ENCODE results near the gene TLX1.

Gene TLX1

DNA sequence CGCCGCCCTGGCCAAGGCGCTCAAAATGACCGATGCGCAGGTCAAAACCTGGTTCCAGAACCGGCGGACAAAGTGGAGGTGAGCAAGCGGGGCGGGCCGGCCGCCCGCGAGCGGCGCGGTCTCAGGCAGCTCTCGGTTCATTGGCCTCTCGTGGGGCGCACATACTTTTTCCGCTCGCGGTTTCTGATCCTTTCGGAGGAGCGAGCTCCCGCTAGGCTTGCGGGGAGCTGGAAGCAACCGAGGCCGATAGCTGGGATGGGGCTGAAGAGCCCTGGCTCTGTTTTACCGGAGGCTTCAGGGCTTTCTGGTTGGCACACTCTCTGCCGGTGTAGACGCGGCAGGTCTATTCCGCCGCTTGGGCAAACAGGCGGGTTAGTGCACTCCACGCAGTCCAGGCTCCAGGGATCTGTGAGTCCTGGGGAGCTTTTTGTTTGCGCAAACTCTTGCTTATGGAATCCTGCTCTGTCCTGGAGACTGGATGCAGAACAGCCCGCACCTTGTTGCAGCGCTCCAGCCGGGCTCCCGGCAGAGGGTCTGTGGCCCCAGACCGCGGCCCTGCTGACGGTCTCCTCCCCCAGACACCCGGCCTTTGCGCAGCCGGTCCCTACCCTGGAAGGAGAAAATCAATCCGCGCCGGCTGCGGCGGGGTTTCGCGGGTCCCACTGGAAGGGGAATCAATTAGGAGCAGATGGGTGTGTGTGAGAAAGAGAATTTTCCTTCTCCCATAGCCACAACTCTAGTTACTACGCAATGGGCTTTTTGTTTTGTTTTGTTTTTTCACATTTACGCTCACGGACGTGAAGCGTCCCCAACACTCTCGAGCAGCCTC lies 3.4 kb downstream of the TLX1 start:
- DNase-seq (ENCODE audit: low spot score): no peak

DNA sequence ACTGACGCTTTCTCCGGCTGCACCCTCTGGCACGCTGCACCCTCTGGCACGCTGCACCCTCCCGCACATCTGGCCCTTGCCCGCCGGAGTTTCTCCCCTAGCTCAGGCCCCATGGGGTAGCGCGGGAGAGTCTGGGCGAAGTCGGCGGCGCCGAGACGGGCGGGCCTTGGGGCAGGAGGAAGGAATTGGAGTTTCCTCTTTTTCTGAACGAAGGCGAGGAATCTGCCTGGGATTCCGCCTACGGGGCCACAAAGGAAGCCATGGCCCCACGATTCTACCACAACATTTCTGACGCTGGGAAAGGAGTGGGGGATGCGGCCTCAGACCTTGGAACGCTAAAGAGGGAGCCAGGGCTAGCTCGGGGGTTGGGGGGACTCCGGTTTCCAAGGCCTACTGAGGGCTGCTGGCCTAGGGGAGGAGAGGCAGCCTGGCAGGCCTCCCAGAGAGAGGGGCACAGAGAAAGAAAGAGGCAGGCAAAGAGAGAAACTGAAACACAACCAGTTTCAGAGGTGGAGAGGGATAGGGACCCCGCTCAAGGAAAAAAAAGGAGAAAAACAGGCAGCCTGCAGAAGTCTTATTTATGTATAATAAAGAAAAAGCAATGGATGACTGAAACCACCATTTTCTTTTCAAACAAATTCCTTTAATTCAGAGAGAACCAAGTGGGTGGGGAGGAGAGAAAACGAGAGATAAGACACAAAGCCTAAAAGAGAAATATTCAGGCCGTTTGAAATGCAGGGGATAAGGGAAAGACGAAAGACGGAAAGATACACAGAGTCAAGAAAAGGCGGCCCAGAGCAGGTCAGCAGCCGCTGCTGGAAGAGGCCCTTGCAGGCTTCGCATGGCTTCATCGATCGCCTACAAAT lies 4.3 kb downstream of the TLX1 start:
- no peak for DNase-seq (ENCODE audit: low spot score)

DNA sequence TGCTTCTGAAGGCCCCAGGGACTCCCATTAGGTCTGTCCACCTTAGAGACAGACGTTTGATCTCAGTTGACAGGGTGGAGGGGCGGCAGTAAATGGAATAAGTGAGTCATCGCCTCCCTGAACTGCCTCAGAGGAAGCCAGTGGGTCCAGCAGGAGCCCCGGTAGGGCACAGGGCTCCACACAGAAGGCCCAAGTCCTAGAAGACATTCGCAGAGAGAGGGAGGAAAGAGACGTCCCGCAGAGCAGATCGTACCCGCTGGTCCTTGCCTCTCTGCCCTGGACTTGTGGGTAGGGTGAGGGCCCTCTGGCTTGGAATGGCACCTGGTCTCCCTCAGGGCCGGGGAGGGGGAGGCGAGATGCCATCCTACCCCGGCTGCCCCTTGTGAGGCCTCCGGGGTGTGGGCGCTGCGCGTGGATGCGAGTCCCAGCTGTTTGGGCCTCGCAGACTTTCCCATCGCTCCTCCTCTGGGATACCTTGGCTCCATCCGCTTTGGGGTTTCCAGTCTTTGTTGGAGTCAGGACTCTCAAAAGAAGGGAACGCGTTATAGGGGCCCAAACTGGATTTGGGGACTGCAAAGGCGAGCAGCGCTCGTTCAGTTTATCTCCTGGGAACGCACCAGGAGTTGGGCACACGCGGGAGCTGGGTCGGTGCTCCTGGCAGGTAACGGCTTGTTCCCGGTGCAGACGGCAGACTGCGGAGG lies 5.1 kb downstream of the TLX1 start:
- no peak for DNase-seq (ENCODE audit: low spot score)

DNA sequence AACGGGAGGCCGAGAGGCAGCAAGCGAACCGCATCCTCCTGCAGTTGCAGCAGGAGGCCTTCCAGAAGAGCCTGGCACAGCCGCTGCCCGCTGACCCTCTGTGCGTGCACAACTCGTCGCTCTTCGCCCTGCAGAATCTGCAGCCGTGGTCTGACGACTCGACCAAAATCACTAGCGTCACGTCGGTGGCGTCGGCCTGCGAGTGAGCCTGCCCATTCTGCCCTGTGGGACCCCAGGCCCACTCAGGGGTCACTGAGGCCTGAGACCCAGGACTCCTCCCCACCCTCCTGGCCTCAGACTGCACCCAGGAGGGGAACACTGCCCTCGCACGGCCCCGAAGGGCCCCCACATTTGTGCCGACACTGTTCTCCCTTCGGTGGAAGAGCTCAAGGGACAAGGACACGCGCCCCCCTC lies 5.6 kb downstream of the TLX1 start:
- DNase-seq (ENCODE audit: low spot score): no peak

DNA sequence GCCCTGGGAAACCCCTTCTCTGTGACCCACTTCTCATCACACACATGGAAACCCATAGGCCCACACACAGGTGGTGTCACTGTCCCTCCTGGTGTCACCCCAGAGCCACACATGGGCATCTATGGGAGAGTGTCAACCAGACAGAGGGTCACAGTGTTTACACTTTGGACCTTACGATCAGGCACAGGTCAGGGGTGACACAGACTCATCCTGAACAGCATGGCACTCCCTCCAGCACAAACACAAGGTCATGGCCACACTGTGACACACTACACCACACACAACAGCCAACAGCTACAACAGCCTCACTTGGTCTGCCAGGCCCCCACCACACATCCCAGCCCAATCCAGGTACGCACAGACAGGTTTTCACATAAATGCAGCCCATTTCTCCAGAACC lies 6.2 kb downstream of the TLX1 start:
- DNase-seq (ENCODE audit: low spot score): no peak

DNA sequence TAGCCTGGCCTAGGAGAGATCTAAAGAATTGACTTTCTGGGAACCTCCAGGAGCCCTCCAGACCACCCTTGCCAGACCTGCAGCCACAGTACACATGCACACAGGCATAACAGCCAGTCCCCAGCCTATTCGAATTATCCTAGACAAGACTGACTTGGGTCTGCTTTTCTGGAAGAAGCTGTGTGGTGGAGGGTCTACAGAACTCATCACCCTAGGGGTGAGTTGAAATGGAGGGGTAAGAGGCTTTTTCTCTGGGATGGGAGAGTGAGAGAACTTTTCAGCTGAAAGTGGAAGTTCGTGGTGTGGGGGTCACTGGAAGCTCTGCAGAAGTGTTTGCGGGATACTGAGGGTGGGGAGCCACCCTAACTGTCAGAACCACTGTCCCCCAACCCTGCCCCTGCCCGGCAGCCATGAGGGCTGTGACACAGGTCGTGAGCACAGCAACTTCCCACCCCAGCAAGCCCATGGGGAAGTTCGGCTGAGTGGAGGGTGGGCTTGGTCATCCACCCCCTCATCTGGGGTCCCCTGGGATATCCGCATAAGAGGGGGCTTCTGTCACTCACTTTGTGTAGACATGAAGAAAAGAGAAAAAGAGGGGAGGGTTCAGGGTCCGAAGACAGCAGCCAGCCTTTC lies 7.8 kb downstream of the TLX1 start:
- DNase-seq (ENCODE audit: low spot score): no peak

DNA sequence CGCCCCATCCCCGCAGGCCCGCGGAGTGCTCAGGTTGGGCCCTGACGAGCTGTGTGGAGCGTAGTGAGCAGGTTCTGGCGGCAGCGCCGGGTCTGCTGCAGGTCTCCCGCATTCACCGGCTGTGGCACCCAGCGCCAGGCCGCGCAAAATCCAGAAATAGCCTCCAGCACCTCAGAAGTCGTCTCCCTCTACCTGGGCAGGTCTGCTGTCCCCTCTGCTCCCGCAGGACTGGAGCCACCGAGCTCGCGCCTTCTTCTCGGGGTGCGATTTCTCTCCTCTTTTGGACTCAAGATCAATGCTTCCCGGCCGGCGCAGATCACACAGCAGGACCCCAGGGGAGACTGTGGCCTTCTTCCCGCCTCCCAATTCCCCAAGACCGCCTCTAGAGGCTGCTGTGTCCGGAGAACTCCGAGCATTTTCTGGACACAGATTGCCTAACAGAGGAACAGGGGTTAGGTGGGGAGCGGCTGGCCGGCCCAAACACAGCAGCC lies 8.4 kb downstream of the TLX1 start:
- DNase-seq (ENCODE audit: low spot score): no peak

DNA sequence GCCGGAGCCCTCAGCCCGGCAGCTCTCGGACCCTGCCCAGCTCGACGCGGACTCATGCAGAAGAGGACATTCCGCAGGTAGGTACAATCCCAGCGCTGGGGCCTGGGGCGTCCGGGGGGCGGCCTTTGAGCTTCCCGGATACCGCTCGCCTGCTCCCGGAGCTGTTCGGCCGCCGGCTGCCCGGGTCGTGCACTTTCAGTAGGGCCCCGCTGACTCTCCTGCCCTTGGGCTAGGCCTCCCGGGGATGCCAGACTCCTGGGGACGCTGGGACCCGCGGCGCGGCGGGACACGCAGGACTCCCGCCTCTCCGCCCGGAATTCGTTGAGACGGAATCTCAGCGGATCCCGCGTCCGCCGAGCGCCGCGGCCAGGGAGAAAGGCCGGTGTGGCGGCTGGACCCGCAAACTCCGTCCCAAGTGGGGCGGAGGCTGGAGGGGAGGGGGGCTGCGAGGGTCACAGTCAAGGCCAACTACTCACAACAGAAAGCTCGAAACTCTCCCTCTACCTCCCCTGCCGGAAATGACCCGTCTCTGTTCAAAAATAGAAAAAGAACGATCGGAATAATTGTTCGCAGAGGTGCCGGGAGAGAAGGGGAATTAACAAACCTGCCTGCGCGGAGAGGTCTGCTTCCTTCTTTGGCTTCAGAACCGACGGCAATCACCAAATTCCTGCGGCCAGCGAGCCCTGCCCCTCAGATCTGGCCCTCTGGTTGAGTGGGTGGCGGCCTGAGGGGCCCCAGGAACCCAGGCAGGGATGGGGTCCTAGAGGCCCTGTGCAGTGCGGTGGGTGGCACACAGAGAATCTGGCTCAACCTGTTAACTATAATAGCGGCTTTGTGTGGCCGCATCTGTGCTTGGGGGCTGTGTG lies 9.2 kb downstream of the TLX1 start:
- no peak for DNase-seq (ENCODE audit: low spot score)

DNA sequence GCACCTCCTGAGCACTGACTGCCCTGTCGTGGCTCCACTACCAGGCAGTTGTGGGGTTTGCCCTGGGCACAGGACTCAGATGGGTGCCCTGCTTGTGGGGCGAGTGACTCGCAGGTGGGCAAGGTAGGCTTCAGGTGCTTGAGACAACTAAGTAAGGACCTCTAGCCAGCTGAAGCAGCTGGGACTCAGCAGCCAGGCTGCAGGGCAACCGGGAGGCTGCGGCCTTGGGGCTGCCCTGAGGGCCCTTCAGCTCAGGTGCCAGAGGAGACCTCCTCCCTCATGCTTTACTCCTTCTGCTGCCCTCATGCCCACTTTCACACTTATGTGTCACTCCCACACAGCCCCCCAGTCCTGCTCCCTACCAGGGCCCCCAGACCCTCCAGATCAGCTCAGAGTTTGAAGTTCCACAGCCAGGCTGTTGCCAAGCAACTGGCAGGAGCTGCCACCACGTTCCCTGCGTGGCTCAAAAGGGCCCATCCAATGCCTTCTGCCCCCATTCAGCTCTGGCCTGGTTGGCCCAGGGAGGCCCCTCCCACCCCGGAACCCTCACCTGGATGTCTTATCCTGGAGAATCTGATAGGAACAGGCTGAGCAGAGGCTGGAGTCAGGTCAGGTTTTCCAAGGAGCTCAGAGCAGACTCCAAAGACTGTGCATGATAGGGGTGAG lies 10.0 kb downstream of the TLX1 start:
- DNase-seq (ENCODE audit: low spot score): no peak

DNA sequence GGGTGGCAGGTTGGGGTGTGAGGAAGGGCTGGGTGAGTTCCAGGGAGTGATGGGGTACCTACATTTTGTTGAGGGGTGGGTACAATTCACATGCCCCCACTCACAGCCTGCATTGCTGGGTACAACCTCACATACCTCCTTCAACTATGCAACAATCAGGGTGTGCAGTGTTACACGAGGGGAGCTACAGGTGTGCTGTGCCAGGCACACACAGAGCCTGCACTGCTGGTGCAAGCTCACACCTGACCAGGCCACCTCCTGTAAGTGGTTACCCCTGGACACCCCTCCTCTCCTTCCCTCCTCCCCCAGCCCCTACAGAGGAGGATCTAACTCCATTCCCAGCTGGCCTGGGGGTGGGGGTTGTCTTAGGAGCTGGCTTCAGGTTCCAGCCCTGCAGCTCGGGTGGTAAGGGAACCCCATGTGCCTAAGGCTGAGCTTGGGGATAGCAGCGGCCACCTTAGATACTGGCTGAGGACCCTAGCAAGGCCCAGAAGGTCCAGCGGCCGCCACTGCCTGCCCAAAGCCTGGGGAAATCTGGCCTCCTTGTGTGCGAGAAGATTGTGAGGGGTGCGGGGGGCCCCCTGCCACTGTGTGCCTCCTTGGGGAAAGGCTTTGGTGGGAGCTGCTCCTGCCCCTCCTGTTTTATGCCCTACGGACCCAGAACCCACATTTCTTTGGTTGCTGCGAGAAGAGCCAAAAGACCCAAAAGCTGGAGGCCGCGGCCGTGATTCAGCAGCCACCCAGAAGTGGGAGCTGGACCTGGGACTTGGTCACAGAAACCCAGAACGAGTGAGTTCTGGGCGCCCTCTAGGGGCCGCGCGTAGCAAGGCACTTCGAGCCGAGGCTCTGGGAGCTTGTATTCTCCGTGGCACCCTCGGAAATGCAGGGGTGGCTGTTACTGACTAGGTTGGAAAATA lies 10.8 kb downstream of the TLX1 start:
- peak; percentile 83 for DNase-seq (ENCODE audit: low spot score)

DNA sequence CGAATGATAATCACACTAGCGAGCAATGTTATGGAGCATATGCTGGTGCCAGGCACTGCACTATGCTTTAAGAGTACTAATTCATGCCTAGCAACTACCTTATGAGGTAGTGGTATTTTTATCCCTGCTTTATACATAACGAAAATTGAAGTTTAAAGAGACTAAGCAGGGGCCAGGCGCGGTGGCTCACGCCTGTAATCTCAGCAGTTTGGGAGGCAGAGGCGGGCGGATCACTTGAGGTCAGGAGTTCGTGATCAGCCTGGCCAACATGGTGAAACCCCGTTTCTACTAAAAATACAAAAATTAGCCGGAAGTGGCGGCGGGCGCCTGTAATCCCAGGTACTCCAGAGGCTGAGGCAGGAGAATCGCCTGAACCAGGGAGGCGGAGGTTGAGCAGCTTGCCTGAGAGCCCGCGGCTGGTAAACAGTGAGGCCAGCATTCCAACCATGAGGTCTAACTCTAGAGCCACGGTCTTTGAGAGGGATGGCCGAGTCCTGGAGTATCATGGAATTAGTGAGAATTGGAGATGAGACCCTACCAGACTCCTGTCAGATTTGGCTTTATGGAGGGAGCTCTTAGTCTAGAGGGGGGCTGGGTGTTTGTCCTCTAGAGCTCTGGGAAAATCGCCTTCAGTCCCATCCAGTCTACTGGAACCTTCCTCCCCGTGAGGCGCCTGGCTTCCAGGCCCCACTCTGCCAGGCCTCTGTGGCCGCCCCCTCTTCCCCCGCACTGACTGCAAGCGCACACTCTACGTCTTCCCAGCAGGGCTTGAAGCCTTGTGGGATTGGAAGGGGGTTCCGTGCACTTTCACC lies 11.6 kb downstream of the TLX1 start:
- DNase-seq (ENCODE audit: low spot score): no peak

DNA sequence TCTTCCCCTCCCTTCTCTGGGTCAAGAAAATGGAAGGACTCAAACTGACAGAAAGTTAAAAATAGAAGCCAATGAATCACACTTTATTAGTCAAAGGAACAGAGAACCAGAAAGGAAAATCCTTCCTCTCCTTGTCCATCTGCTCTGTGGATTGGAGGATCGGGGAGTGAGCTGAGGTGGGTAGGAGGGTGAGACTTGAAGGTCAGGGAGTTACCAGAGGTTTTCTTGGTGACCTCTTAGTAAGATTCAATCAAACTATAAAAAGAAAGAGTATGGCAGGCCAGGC lies 12.2 kb downstream of the TLX1 start:
- no peak for DNase-seq (ENCODE audit: low spot score)

DNA sequence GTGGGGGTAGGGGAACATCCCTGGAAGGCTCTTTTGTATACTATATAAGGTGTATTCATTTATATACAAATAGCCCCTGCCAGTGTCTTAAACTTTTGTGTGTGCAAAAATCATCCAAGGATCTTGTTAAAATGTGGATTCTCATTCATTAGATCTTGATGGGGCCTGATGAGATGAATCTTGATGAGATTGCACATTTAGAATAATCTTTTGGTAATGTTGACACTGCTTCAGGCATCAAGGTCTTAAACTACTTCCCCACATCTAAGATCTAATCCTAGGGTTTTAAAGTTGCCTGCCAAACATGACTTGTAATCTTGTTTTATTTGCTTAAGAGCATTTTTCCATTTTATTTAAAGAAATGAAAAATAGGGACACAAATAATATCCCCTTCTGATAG lies 13.0 kb downstream of the TLX1 start:
- no peak for DNase-seq (ENCODE audit: low spot score)

DNA sequence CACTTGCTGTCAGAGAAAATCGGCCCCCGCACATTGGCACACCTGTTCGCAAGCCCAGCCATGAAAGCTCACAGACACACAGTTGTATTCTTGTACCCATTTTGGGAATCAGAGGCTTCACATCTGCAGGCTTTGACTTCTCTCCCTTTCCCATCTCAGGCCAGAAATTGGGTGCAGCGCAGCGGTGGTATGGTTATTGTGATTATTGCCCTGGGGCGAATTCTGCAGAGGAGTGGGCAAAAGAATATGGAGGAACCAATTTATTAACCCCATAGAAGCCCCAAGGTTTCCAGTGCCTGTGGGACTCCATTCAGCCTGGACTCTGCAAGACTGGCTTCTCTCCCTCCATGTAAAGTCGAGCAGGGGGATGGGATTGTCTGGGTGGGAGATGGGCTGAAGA lies 14.0 kb downstream of the TLX1 start:
- no peak for DNase-seq (ENCODE audit: low spot score)

DNA sequence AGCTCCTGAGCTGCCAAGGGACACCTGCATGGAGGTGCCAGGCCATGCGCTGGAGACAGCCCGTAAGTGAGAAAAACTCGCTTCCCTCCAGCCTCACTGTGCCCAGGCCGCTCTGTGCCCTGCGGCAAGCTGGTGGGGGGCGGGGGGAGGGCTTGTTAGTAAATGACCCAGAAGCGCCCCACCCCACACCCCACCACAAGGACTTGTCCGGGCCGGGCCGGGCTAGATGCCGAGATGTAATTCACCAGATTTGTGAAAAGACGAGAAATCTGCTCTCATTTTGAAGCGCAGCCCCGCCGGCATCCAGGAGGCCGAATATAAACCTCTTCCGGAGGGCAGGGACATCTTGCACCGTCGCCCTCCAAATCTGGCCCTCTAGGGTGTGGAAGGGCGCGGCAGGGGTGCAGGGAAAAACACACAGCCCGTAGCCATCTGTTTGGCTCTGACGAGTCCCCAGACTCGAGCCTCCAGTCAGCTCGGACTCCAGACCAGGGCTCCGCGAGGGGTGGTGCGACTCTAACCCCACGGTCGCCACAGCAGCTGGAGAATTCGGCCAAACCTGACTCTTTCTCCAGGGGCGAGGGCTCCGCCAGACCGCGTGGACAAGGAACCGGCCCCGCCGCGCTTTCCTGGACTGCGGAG lies 14.8 kb downstream of the TLX1 start:
- DNase-seq (ENCODE audit: low spot score): no peak

DNA sequence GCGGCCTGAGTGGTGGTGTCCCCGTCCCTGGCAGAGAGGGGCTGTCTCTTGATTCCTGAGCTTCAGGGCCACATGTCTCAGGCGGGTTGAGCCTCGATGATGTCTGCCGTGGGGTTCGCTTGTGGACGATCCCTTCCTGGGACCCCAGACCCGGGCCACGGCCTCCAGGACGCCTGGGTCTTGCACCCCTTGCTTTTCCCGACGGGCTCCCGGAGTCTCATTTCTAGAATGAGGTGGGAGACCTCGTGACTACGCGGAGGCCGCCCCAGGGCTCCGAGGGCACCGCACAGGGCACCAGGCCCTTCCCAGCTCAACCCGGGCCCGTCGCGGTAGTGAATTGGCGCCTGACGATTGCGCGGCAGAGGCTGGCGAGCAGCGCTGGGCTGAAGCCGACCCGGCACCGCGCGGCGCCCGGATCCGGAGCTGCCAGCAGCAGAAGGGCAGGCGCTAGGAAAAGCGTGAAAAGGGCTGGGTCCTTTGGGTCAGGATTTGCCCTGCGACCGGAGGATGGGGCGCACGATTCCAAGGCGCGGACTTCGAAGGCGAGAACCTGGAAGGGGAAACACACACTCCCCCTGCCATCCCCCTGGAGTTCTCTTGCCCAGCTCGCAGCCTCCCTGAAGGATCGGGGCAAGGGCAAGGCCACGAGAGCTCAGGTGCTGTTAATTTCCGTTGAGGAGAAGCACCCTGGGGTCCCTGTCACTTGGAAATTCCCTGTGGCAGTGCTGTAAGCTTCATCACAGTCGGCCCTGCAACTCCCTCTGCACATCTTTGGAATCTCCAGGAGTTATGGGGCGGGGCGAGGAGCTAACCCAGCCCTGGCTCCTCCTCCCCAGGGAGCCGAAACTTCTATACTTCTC lies 15.5 kb downstream of the TLX1 start:
- DNase-seq (ENCODE audit: low spot score): no peak

DNA sequence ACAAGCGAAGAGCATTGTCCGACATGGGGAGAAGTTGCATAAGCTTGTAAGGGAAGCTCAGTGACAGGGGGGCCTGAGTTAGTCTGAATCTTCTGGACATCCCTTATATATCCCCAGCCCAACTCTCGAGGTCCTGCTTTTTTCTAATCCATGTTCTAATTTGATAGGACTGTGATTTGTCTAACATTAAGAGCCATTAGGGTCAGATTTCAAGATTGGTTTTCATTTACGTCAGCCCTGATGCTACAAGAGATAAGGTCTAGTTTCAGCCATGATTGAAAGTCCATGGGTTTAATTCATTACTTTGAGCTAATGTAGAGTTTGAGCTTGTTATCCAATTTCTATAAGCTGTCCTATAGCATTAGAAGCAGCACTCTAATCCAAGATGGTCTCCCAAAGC lies 20.3 kb downstream of the TLX1 start:
- no peak for DNase-seq (ENCODE audit: low spot score)

All from Ammon's horn (tissue), 1 donor.